Activated CD4-positive, alpha-beta T cell treated with anti-CD3 and anti-CD28 coated beads for 36 hours (primary cell): Measurements from ENCODE around the gene GFOD1. TPM values are rescaled to one million over a fixed set of nuclear protein-coding genes. Genes with fewer than 3 reads are reported as not detected.
"Not testable (repeated sequence)": the region's sequence is repeated elsewhere in the genome, so short reads cannot be mapped to it uniquely, and the experiment has no call there.

Experiments used
- ATAC-seq: fragments of 200-7000 bp; cut with Tn5 transposase; one replicate; pipeline ENCODE4 v1.10.0; 2021; ENCODE audit warnings: mild to moderate bottlenecking, moderate library complexity
- CTCF ChIA-PET: fragments of 350-600 bp; sonication (Branson Sonifier 250); formaldehyde crosslinking; loops from one replicate; lab custom pipeline; 2021; ENCODE audit warnings: antibody characterized with exemption; lab: Charles Lee
- POLR2A ChIA-PET: fragments of 350-600 bp; sonication (Branson Sonifier 250); formaldehyde crosslinking; loops from one replicate; lab custom pipeline; 2021; ENCODE audit warnings: antibody characterized with exemption, inconsistent platforms; lab: Charles Lee
- DNase-seq: peaks from one replicate; pipeline ENCODE4 v3.0.0-alpha.2; 2020
- H3K27ac Mint-ChIP-seq: one replicate; pipeline ENCODE4 v1.8.0; 2021; ENCODE audit warnings: mixed read lengths
- H3K27me3 Mint-ChIP-seq: one replicate; pipeline ENCODE4 v1.8.0; 2021; ENCODE audit warnings: mixed read lengths
- H3K36me3 Mint-ChIP-seq: one replicate; pipeline ENCODE4 v1.8.0; 2021; ENCODE audit warnings: low read depth, mixed read lengths
- H3K4me1 Mint-ChIP-seq: one replicate; pipeline ENCODE4 v1.8.0; 2021; ENCODE audit warnings: mixed read lengths
- H3K4me3 Mint-ChIP-seq: one replicate; pipeline ENCODE4 v1.8.0; 2021; ENCODE audit warnings: mild to moderate bottlenecking, moderate library complexity, mixed read lengths
- H3K9me3 Mint-ChIP-seq: one replicate; pipeline ENCODE4 v1.8.0; 2021; ENCODE audit warnings: low read depth, mixed read lengths
- intact Hi-C, 2 experiments: fragments of 100-400 bp; cut with DNase I in 1 of 2; cut with micrococcal nuclease in 1 of 2; formaldehyde crosslinking; loops; one replicate each; pipeline versions ENCODE4 v1.14.2 to v1.15.1; 2022 to 2024; cut with DNase I, micrococcal nuclease
- total RNA-seq, 2 experiments: library from RNA; stranded (reverse); gene quantifications; one replicate each; pipeline ENCODE4 v1.2.3, GENCODE V29; 2021

GFOD1 gene
- total RNA-seq, 2 experiments from 2014 or later: 4.2 to 5.8 TPM

GRCh38 chr6:13328875-13329183, 158.6 kb downstream of the GFOD1 start:
- H3K36me3 Mint-ChIP-seq: peaks cover 9% of the 10 kb centered on the region
- no peak for DNase-seq
- ATAC-seq: no peak
- peak overlapping the region; percentile 88 for H3K4me3 Mint-ChIP-seq
- H3K27me3 Mint-ChIP-seq: no peaks in the 10 kb centered on the region
- peaks cover 17% of the 10 kb centered on the region for H3K4me1 Mint-ChIP-seq
- H3K9me3 Mint-ChIP-seq: no peaks in the 10 kb centered on the region
- intact Hi-C loops: loop anchor here (1.0 to 2.0 kb wide), 10 partner anchors 26 to 485 kb away; partner anchors contain the start of genes GFOD1 (in 1 of the 2), MCUR1 (in 1 of the 2), NOL7 (in 1 of the 2) and RANBP9 (in 1 of the 2)
- peak overlapping the region; percentile 95 for H3K27ac Mint-ChIP-seq
- POLR2A ChIA-PET: interaction anchor here (0.5 to 2.4 kb wide), 6 partner anchors 26 to 486 kb away, joined by 3 to 12 read pairs (median 6); partner anchors contain the start of genes MCUR1, NOL7 and SIRT5
- CTCF ChIA-PET: interaction anchor here (0.6 to 3.3 kb wide), 10 partner anchors 9 to 286 kb away, joined by 3 to 21 read pairs (median 6); partner anchors contain the start of genes NOL7 and SIRT5

GRCh38 chr6:13328076-13328874, 159.1 kb downstream of the GFOD1 start, which contains the start of gene TBC1D7:
Gene TBC1D7, minus strand, starts transcription at chr6:13328537. Its CDS starts 1,639 bp downstream, at chr6:13326898.
- Mint-ChIP-seq H3K4me1 (peaks cover 17% of the 10 kb centered on the region), H3K36me3 (peaks cover 9% of the 10 kb centered on the region), H3K4me3 (peak within 1 kb of the TSS; percentile 88), H3K9me3 (no peaks in the 10 kb centered on the region), H3K27me3 (no peaks in the 10 kb centered on the region), H3K27ac (peak within 1 kb of the TSS; percentile 95)
- ChIA-PET CTCF (interaction anchor here (0.6 to 3.3 kb wide), 10 partner anchors 9 to 287 kb away, joined by 3 to 21 read pairs (median 6); partner anchors contain the start of genes NOL7 and SIRT5), POLR2A (interaction anchor here (0.5 to 2.4 kb wide), 9 partner anchors 26 to 486 kb away, joined by 3 to 12 read pairs (median 4); partner anchors contain the start of genes MCUR1, NOL7 and SIRT5)
- DNase-seq: peak; percentile 96
- intact Hi-C loops: loop anchor here (1.0 to 2.0 kb wide), 10 partner anchors 25 to 486 kb away; partner anchors contain the start of genes GFOD1 (in 1 of the 2), MCUR1 (in 1 of the 2), NOL7 (in 1 of the 2) and RANBP9 (in 1 of the 2)
- peak; percentile 91 for ATAC-seq

- DNase-seq (peak; percentile 23), ATAC-seq (peak; percentile 5)
- ChIA-PET CTCF (interaction anchor here (0.7 to 3.3 kb wide), 6 partner anchors 18 to 278 kb away, joined by 3 to 21 read pairs (median 8); partner anchors contain the start of gene SIRT5), POLR2A (interaction anchor here (0.7 to 2.4 kb wide), 4 partner anchors 25 to 247 kb away, joined by 3 to 12 read pairs (median 6); partner anchors contain the start of gene SIRT5)
- Mint-ChIP-seq H3K36me3 (peaks cover 9% of the 10 kb centered on the region), H3K9me3 (no peaks in the 10 kb centered on the region), H3K27me3 (no peaks in the 10 kb centered on the region), H3K27ac (peak overlapping the region; percentile 78), H3K4me1 (peaks cover 17% of the 10 kb centered on the region), H3K4me3 (peak overlapping the region; percentile 88)
- intact Hi-C loops: loop anchor here (1.0 to 2.0 kb wide), 10 partner anchors 24 to 487 kb away; partner anchors contain the start of genes GFOD1 (in 1 of the 2), MCUR1 (in 1 of the 2), NOL7 (in 1 of the 2) and RANBP9 (in 1 of the 2)
These were observed 159.7 kb downstream of the GFOD1 start for GRCh38 chr6:13327691-13328075.

GRCh38 chr6:13326031-13326586, 161.3 kb downstream of the GFOD1 start:
- intact Hi-C loops, H3K27ac Mint-ChIP-seq, ATAC-seq, H3K9me3 Mint-ChIP-seq, H3K27me3 Mint-ChIP-seq, DNase-seq, POLR2A ChIA-PET: not testable (repeated sequence)
- H3K36me3 Mint-ChIP-seq: peaks cover 15% of the 10 kb centered on the region
- H3K4me3 Mint-ChIP-seq: peak overlapping the region; percentile 12
- CTCF ChIA-PET: interaction anchor here (0.6 kb wide), 1 partner anchor 582 kb away, joined by 5 read pairs; no protein-coding TSS in a partner anchor
- H3K4me1 Mint-ChIP-seq: peaks cover 17% of the 10 kb centered on the region

GRCh38 chr6:13319891-13320564, 167.4 kb downstream of the GFOD1 start:
- H3K27me3 Mint-ChIP-seq: no peaks in the 10 kb centered on the region
- intact Hi-C loops: no loop called here
- H3K9me3 Mint-ChIP-seq: no peaks in the 10 kb centered on the region
- H3K4me1 Mint-ChIP-seq: no peaks in the 10 kb centered on the region
- peaks cover 42% of the 10 kb centered on the region for H3K36me3 Mint-ChIP-seq
- no peak overlapping the region for H3K27ac Mint-ChIP-seq
- ATAC-seq: no peak
- DNase-seq: no peak
- ChIA-PET POLR2A (interaction anchor here (0.7 kb wide), 1 partner anchor 627 kb away, joined by 7 read pairs; no protein-coding TSS in a partner anchor), CTCF (no interaction called here)
- H3K4me3 Mint-ChIP-seq: no peak overlapping the region

GRCh38 chr6:13318821-13319220, 168.6 kb downstream of the GFOD1 start:
- no peaks in the 10 kb centered on the region for H3K27me3 Mint-ChIP-seq
- intact Hi-C loops: no loop called here
- ChIA-PET POLR2A (interaction anchor here (0.6 kb wide), 1 partner anchor 707 kb away, joined by 3 read pairs; no protein-coding TSS in a partner anchor), CTCF (interaction anchor here (2.2 kb wide), 1 partner anchor 12 kb away, joined by 8 read pairs; no protein-coding TSS in a partner anchor)
- peaks cover 41% of the 10 kb centered on the region for H3K36me3 Mint-ChIP-seq
- H3K9me3 Mint-ChIP-seq: no peaks in the 10 kb centered on the region
- no peak overlapping the region for H3K4me3 Mint-ChIP-seq
- ATAC-seq: no peak
- H3K4me1 Mint-ChIP-seq: no peaks in the 10 kb centered on the region
- no peak overlapping the region for H3K27ac Mint-ChIP-seq
- DNase-seq: no peak

- H3K4me1 Mint-ChIP-seq: no peaks in the 10 kb centered on the region
- H3K9me3 Mint-ChIP-seq: no peaks in the 10 kb centered on the region
- POLR2A ChIA-PET: interaction anchor here (0.5 kb wide), 1 partner anchor 486 kb away, joined by 4 read pairs; no protein-coding TSS in a partner anchor
- no peak overlapping the region for H3K4me3 Mint-ChIP-seq
- H3K27ac Mint-ChIP-seq: no peak overlapping the region
- peaks cover 46% of the 10 kb centered on the region for H3K36me3 Mint-ChIP-seq
- ATAC-seq (no peak), DNase-seq (no peak)
- no peaks in the 10 kb centered on the region for H3K27me3 Mint-ChIP-seq
- intact Hi-C loops: no loop called here
- CTCF ChIA-PET: interaction anchor here (0.7 kb wide), 2 partner anchors 46 to 307 kb away, joined by 3 to 6 read pairs; no protein-coding TSS in a partner anchor
These were observed 171.5 kb downstream of the GFOD1 start for GRCh38 chr6:13315896-13316295.

- Mint-ChIP-seq H3K36me3 (peaks cover 40% of the 10 kb centered on the region), H3K4me1 (no peaks in the 10 kb centered on the region), H3K4me3 (no peak overlapping the region), H3K27ac (no peak overlapping the region), H3K27me3 (no peaks in the 10 kb centered on the region), H3K9me3 (no peaks in the 10 kb centered on the region)
- no peak for ATAC-seq
- CTCF ChIA-PET: interaction anchor here (0.7 to 1.0 kb wide), 2 partner anchors 8 to 17 kb away, joined by 3 read pairs; no protein-coding TSS in a partner anchor
- intact Hi-C loops: no loop called here
- DNase-seq: no peak
- POLR2A ChIA-PET: no interaction called here
These were observed 172.6 kb downstream of the GFOD1 start for GRCh38 chr6:13314806-13315205.

- CTCF ChIA-PET: interaction anchor here (0.7 to 1.5 kb wide), 2 partner anchors 13 to 17 kb away, joined by 3 read pairs; no protein-coding TSS in a partner anchor
- Mint-ChIP-seq H3K4me3 (no peak overlapping the region), H3K27ac (no peak overlapping the region), H3K4me1 (peaks cover 10% of the 10 kb centered on the region), H3K9me3 (no peaks in the 10 kb centered on the region), H3K36me3 (peaks cover 47% of the 10 kb centered on the region), H3K27me3 (no peaks in the 10 kb centered on the region)
- intact Hi-C loops: no loop called here
- POLR2A ChIA-PET: no interaction called here
- ATAC-seq: no peak
- DNase-seq: no peak
These were observed 176.2 kb downstream of the GFOD1 start for GRCh38 chr6:13311155-13311554.

GRCh38 chr6:13308332-13308731, 179.1 kb downstream of the GFOD1 start:
- POLR2A ChIA-PET: no interaction called here
- no peaks in the 10 kb centered on the region for H3K27me3 Mint-ChIP-seq
- intact Hi-C loops: no loop called here
- DNase-seq (no peak), ATAC-seq (no peak)
- CTCF ChIA-PET: no interaction called here
- H3K4me3 Mint-ChIP-seq: no peak overlapping the region
- H3K27ac Mint-ChIP-seq: no peak overlapping the region
- H3K9me3 Mint-ChIP-seq: no peaks in the 10 kb centered on the region
- H3K4me1 Mint-ChIP-seq: peaks cover 27% of the 10 kb centered on the region
- H3K36me3 Mint-ChIP-seq: peaks cover 48% of the 10 kb centered on the region
